ENCODE measurements around the gene BRK1. TPM values are rescaled to one million over a fixed set of nuclear protein-coding genes. Genes with fewer than 3 reads are reported as not detected.
A peak's percentile ranks its signal among the peaks of the same experiment; 100 is the strongest.
"Not testable (repeated sequence)": the region's sequence is repeated elsewhere in the genome, so short reads cannot be mapped to it uniquely, and the experiment has no call there.

Gene BRK1
- total RNA-seq = 100 to 1,000 TPM in 1 of 2 donors, 10 to 100 TPM in 1; 55.0 to 126 TPM

- ATAC-seq (ENCODE audit: insufficient number of reproducible peaks, low FRiP score, low read depth) (peak; percentile 95), DNase-seq (ENCODE audit: low spot score) (peak; percentile 88)
- Histone ChIP-seq H3K27me3 (replicated peaks; ENCODE audit: insufficient read depth) (no peaks in the 10 kb centered on the region), H3K36me3 (no peaks in the 10 kb centered on the region), H3K4me1 (ENCODE audit: control insufficient read depth in 1 of 2, low read depth in 2 of 2) (peaks cover 17 to 31% of the 10 kb centered on the region in 2 donors), H3K27ac (peak within 1 kb of the TSS; percentile 79 to 86), H3K4me3 (peak within 1 kb of the TSS; percentile 94), H3K9me3 (no peaks in the 10 kb centered on the region)
- no peak for TF ChIP-seq CTCF (IDR thresholded peaks at IDR 0.05)
Observed at GRCh38 chr3:10115326-10116137, at the start of gene BRK1. BRK1 (plus strand) TSS chr3:10115675; CDS start chr3:10115702, 27 bp downstream.

GRCh38 chr3:10070077-10070476, 45.4 kb upstream of the BRK1 start:
- not testable (repeated sequence) for H3K27me3 ChIP-seq (replicated peaks; ENCODE audit: insufficient read depth); DNase-seq (ENCODE audit: low spot score); ATAC-seq (ENCODE audit: insufficient number of reproducible peaks, low FRiP score, low read depth); H3K27ac ChIP-seq; H3K9me3 ChIP-seq; H3K36me3 ChIP-seq; H3K4me1 ChIP-seq (ENCODE audit: control insufficient read depth in 1 of 2, low read depth in 2 of 2); H3K4me3 ChIP-seq

- Histone ChIP-seq H3K27me3 (replicated peaks; ENCODE audit: insufficient read depth) (no peaks in the 10 kb centered on the region), H3K36me3 (no peaks in the 10 kb centered on the region), H3K27ac (no peak overlapping the region), H3K4me3 (no peak overlapping the region), H3K4me1 (ENCODE audit: control insufficient read depth in 1 of 2, low read depth in 2 of 2) (no peaks in the 10 kb centered on the region), H3K9me3 (no peaks in the 10 kb centered on the region)
- no peak for TF ChIP-seq CTCF (IDR thresholded peaks at IDR 0.05)
- ATAC-seq (ENCODE audit: insufficient number of reproducible peaks, low FRiP score, low read depth) (no peak), DNase-seq (ENCODE audit: low spot score) (no peak)
Observed at GRCh38 chr3:10074666-10075065, 40.8 kb upstream of the BRK1 start.

GRCh38 chr3:10081871-10082270, 33.6 kb upstream of the BRK1 start:
- H3K27ac ChIP-seq = no peak overlapping the region
- DNase-seq (ENCODE audit: low spot score) (no peak), ATAC-seq (ENCODE audit: insufficient number of reproducible peaks, low FRiP score, low read depth) (no peak)
- H3K4me3 ChIP-seq = no peak overlapping the region
- no peaks in the 10 kb centered on the region for H3K4me1 ChIP-seq (ENCODE audit: control insufficient read depth in 1 of 2, low read depth in 2 of 2)
- no peaks in the 10 kb centered on the region for H3K36me3 ChIP-seq
- H3K27me3 ChIP-seq (replicated peaks; ENCODE audit: insufficient read depth) = no peaks in the 10 kb centered on the region
- H3K9me3 ChIP-seq = no peaks in the 10 kb centered on the region
- TF ChIP-seq CTCF (IDR thresholded peaks at IDR 0.05) = no peak

GRCh38 chr3:10085738-10086137, 29.7 kb upstream of the BRK1 start:
- Histone ChIP-seq H3K4me3 (no peak overlapping the region), H3K36me3 (no peaks in the 10 kb centered on the region), H3K27ac (no peak overlapping the region), H3K4me1 (ENCODE audit: control insufficient read depth in 1 of 2, low read depth in 2 of 2) (no peaks in the 10 kb centered on the region), H3K27me3 (replicated peaks; ENCODE audit: insufficient read depth) (no peaks in the 10 kb centered on the region), H3K9me3 (no peaks in the 10 kb centered on the region)
- ATAC-seq (ENCODE audit: insufficient number of reproducible peaks, low FRiP score, low read depth) (no peak), DNase-seq (ENCODE audit: low spot score) (no peak)
- no peak for TF ChIP-seq CTCF (IDR thresholded peaks at IDR 0.05)

Measured in thoracic aorta (tissue), 2 donors.